Neuronal stem cell (in vitro differentiated cells): ENCODE results near the gene EXPH5.

Source experiments
- DNase-seq: peaks from one replicate; pipeline ENCODE4 v3.0.0-alpha.2; 2013; ENCODE audit warnings: low spot score
- H2AFZ ChIP-seq: one replicate; pipeline ENCODE4 v1.6.1; 2013; ENCODE audit warnings: mild to moderate bottlenecking, low read length, inconsistent platforms
- H2AK5ac ChIP-seq: 2 replicates; pipeline ENCODE4 v1.6.1; 2013; ENCODE audit warnings: low read depth, mild to moderate bottlenecking, inconsistent platforms, low read length, moderate library complexity, mixed read lengths
- H2BK120ac ChIP-seq: 2 replicates; pipeline ENCODE4 v1.6.1; 2013; ENCODE audit warnings: low read depth, mild to moderate bottlenecking, inconsistent platforms, low read length, moderate library complexity, mixed read lengths
- H2BK12ac ChIP-seq: one replicate; pipeline ENCODE4 v1.6.1; 2013; ENCODE audit warnings: low read length, inconsistent platforms
- H2BK15ac ChIP-seq: 2 replicates; pipeline ENCODE4 v1.6.1; 2013; ENCODE audit warnings: mild to moderate bottlenecking, low read length, inconsistent platforms, mixed read lengths
- H2BK5ac ChIP-seq: one replicate; pipeline ENCODE4 v1.6.1; 2013; ENCODE audit warnings: inconsistent platforms, mild to moderate bottlenecking, low read length, moderate library complexity
- H3K14ac ChIP-seq: one replicate; pipeline ENCODE4 v1.6.1; 2013; ENCODE audit warnings: low read length, inconsistent platforms
- H3K18ac ChIP-seq: 2 replicates; pipeline ENCODE4 v1.6.1; 2013; ENCODE audit warnings: low read length, inconsistent platforms
- H3K23ac ChIP-seq: 2 replicates; pipeline ENCODE4 v1.6.1; 2013; ENCODE audit warnings: low read depth, mild to moderate bottlenecking, mixed read lengths, low read length, inconsistent platforms; ENCODE audit not compliant: poor library complexity
- H3K27ac ChIP-seq: replicated peaks from 3 replicates; pipeline ENCODE4 v1.5.1; 2013; ENCODE audit warnings: low read length, inconsistent platforms
- H3K27me3 ChIP-seq, 3 experiments: 2 replicates each; pipeline ENCODE4 v1.6.1; 2013; ENCODE audit warnings: low read length in 3 of 3, mild to moderate bottlenecking in 2 of 3, inconsistent platforms in 1 of 3, low read depth in 1 of 3, mixed read lengths in 1 of 3, moderate library complexity in 1 of 3; ENCODE audit not compliant: control insufficient read depth in 3 of 3, insufficient read depth in 3 of 3
- H3K36me3 ChIP-seq, 2 donors: replicated peaks in 1 of 2; 2 replicates each; pipeline ENCODE4 v1.6.1; 2013; ENCODE audit warnings: low read length in 2 of 2; ENCODE audit not compliant: control insufficient read depth in 2 of 2, insufficient read depth in 2 of 2
- H3K4ac ChIP-seq: 2 replicates; pipeline ENCODE4 v1.6.1; 2013; ENCODE audit warnings: inconsistent platforms, mild to moderate bottlenecking, low read length, moderate library complexity
- H3K4me1 ChIP-seq, 2 donors: 1 replicate in 1 of 2; 2 replicates in 1 of 2; pipeline ENCODE4 v1.6.1; 2013; ENCODE audit warnings: low read length in 2 of 2, low read depth in 1 of 2; ENCODE audit not compliant: control insufficient read depth in 2 of 2, insufficient read depth in 1 of 2
- H3K4me2 ChIP-seq: one replicate; pipeline ENCODE4 v1.6.1; 2013; ENCODE audit warnings: mild to moderate bottlenecking, low read length, inconsistent platforms; ENCODE audit not compliant: insufficient read depth, poor library complexity, severe bottlenecking
- H3K4me3 ChIP-seq, 2 donors: 2 replicates each; pipeline ENCODE4 v1.5.1; 2013; ENCODE audit warnings: low read length in 2 of 2, mild to moderate bottlenecking in 2 of 2, inconsistent platforms in 1 of 2, moderate library complexity in 1 of 2
- H3K79me1 ChIP-seq: one replicate; pipeline ENCODE4 v1.6.1; 2013; ENCODE audit warnings: low read depth, mild to moderate bottlenecking, inconsistent platforms, low read length, moderate library complexity
- H3K9ac ChIP-seq: one replicate; pipeline ENCODE4 v1.6.1; 2013; ENCODE audit warnings: mild to moderate bottlenecking, low read depth, low read length, inconsistent platforms; ENCODE audit not compliant: poor library complexity
- H3K9me3 ChIP-seq, 2 donors: replicated peaks in 1 of 2; 2 replicates each; pipeline versions ENCODE3 to v1.6.1; 2013; ENCODE audit warnings: low read length in 2 of 2, mild to moderate bottlenecking in 2 of 2, inconsistent platforms in 1 of 2, low read depth in 1 of 2, mixed read lengths in 1 of 2, moderate library complexity in 1 of 2; ENCODE audit not compliant: control insufficient read depth in 2 of 2, insufficient read depth in 1 of 2
- H4K8ac ChIP-seq: one replicate; pipeline ENCODE4 v1.6.1; 2013; ENCODE audit warnings: low read depth, mild to moderate bottlenecking, inconsistent platforms, low read length, moderate library complexity
- H4K91ac ChIP-seq: one replicate; pipeline ENCODE4 v1.6.1; 2013; ENCODE audit warnings: low read length, low read depth, mild to moderate bottlenecking, inconsistent platforms; ENCODE audit not compliant: poor library complexity
- WGBS, 2 donors: extraction: QIAGEN DNeasy Blood & Tissue Kit; methylation state at CpG; one replicate each; pipeline ENCODE4 v1.1.7; 2013; ENCODE audit warnings: missing lambda C conversion rate in 2 of 2, mixed read lengths in 1 of 2; ENCODE audit not compliant: insufficient read length in 2 of 2, insufficient replicate concordance in 1 of 2; ENCODE audit errors: extremely low coverage in 2 of 2; 5-methylcytosine and 5-hydroxymethylcytosine counted together

The EXPH5 gene

GRCh38 chr11:108580043-108580442, 13.5 kb downstream of the EXPH5 start:
- no peak for DNase-seq
- no peak overlapping the region for H3K23ac ChIP-seq
- no peak overlapping the region for H3K9ac ChIP-seq
- H2AK5ac ChIP-seq, result no peak overlapping the region
- H3K4me2 ChIP-seq, result no peak overlapping the region
- H2BK120ac ChIP-seq, result no peak overlapping the region
- H3K27me3 ChIP-seq, result no peaks in the 10 kb centered on the region
- no peak overlapping the region for H3K4ac ChIP-seq
- no peaks in the 10 kb centered on the region for H3K79me1 ChIP-seq
- H3K36me3 ChIP-seq, result no peaks in the 10 kb centered on the region
- H3K18ac ChIP-seq, result no peak overlapping the region
- H4K8ac ChIP-seq, result no peak overlapping the region
- H2BK12ac ChIP-seq, result no peak overlapping the region
- H2BK5ac ChIP-seq, result no peak overlapping the region
- H3K4me1 ChIP-seq, result no peaks in the 10 kb centered on the region
- no peak overlapping the region for H3K14ac ChIP-seq
- H2AFZ ChIP-seq, result no peak overlapping the region
- H3K4me3 ChIP-seq, result no peak overlapping the region
- H2BK15ac ChIP-seq, result no peak overlapping the region
- H4K91ac ChIP-seq, result no peak overlapping the region
- no peaks in the 10 kb centered on the region for H3K9me3 ChIP-seq
- H3K27ac ChIP-seq, result no peak overlapping the region

GRCh38 chr11:108576523-108576922, 17.0 kb downstream of the EXPH5 start:
- no peaks in the 10 kb centered on the region for H3K27me3 ChIP-seq
- H3K4ac ChIP-seq, result no peak overlapping the region
- no peaks in the 10 kb centered on the region for H3K79me1 ChIP-seq
- no peaks in the 10 kb centered on the region for H3K4me1 ChIP-seq
- H2AK5ac ChIP-seq, result no peak overlapping the region
- H3K14ac ChIP-seq, result no peak overlapping the region
- no peak overlapping the region for H2BK120ac ChIP-seq
- no peak overlapping the region for H3K9ac ChIP-seq
- no peak overlapping the region for H2BK15ac ChIP-seq
- no peak for DNase-seq
- no peak overlapping the region for H2AFZ ChIP-seq
- H4K91ac ChIP-seq, result no peak overlapping the region
- no peak overlapping the region for H2BK5ac ChIP-seq
- no peak overlapping the region for H3K4me2 ChIP-seq
- no peaks in the 10 kb centered on the region for H3K36me3 ChIP-seq
- H3K9me3 ChIP-seq, result no peaks in the 10 kb centered on the region
- WGBS, 2 donors, result no CpG with 5 or more reads among the region's 1 CpG
- H2BK12ac ChIP-seq, result no peak overlapping the region
- no peak overlapping the region for H3K18ac ChIP-seq
- H3K27ac ChIP-seq, result no peak overlapping the region
- H3K23ac ChIP-seq, result no peak overlapping the region
- no peak overlapping the region for H4K8ac ChIP-seq
- no peak overlapping the region for H3K4me3 ChIP-seq

- Histone ChIP-seq H2AFZ (no peak overlapping the region), H2BK15ac (no peak overlapping the region), H2AK5ac (no peak overlapping the region), H4K8ac (no peak overlapping the region), H3K9ac (no peak overlapping the region), H2BK5ac (no peak overlapping the region), H3K27ac (no peak overlapping the region), H3K4ac (no peak overlapping the region), H3K23ac (no peak overlapping the region), H4K91ac (no peak overlapping the region), H3K36me3 (no peaks in the 10 kb centered on the region), H3K14ac (no peak overlapping the region), H3K4me1 (no peaks in the 10 kb centered on the region), H3K4me2 (no peak overlapping the region), H3K18ac (no peak overlapping the region), H3K79me1 (no peaks in the 10 kb centered on the region), H3K9me3 (no peaks in the 10 kb centered on the region), H3K27me3 (no peaks in the 10 kb centered on the region), H2BK120ac (no peak overlapping the region), H2BK12ac (no peak overlapping the region), H3K4me3 (no peak overlapping the region)
- no CpG with 5 or more reads among the region's 4 CpGs for WGBS, 2 donors
- DNase-seq, result no peak
Observed at GRCh38 chr11:108574675-108575074, 18.9 kb downstream of the EXPH5 start.

- Histone ChIP-seq H3K27me3 (no peaks in the 10 kb centered on the region), H2BK15ac (no peak overlapping the region), H3K14ac (no peak overlapping the region), H2AFZ (no peak overlapping the region), H2BK120ac (no peak overlapping the region), H2BK5ac (no peak overlapping the region), H3K9ac (no peak overlapping the region), H3K9me3 (no peaks in the 10 kb centered on the region), H4K8ac (no peak overlapping the region), H2BK12ac (no peak overlapping the region), H3K4ac (no peak overlapping the region), H3K18ac (no peak overlapping the region), H3K4me2 (no peak overlapping the region), H3K4me1 (no peaks in the 10 kb centered on the region), H3K36me3 (no peaks in the 10 kb centered on the region), H3K4me3 (no peak overlapping the region), H2AK5ac (no peak overlapping the region), H3K79me1 (no peaks in the 10 kb centered on the region), H3K27ac (no peak overlapping the region), H3K23ac (no peak overlapping the region), H4K91ac (no peak overlapping the region)
- WGBS, 2 donors, result no CpG with 5 or more reads among the region's 2 CpGs
- no peak for DNase-seq
Observed at GRCh38 chr11:108571001-108571400, 22.6 kb downstream of the EXPH5 start.
